H9 (cell line): ENCODE measurements around the gene PPFIA2. TPM values are rescaled to one million over a fixed set of nuclear protein-coding genes. Genes with fewer than 3 reads are reported as not detected.

Source experiments
- DNase-seq: peaks from one replicate; pipeline ENCODE4 v3.0.0-alpha.2; 2017
- H2AFZ ChIP-seq: one replicate; pipeline ENCODE4 v1.6.1; 2013; ENCODE audit warnings: mild to moderate bottlenecking, low read length, control low read depth, moderate library complexity
- H2AK5ac ChIP-seq: 2 replicates; pipeline ENCODE4 v1.6.1; 2013; ENCODE audit warnings: low read length, control low read depth, mixed read lengths; ENCODE audit not compliant: insufficient read length
- H2BK120ac ChIP-seq: one replicate; pipeline ENCODE4 v1.6.1; 2013; ENCODE audit warnings: low read depth, mild to moderate bottlenecking, low read length, control low read depth, inconsistent platforms; ENCODE audit not compliant: poor library complexity, severe bottlenecking
- H2BK12ac ChIP-seq: 2 replicates; pipeline ENCODE4 v1.6.1; 2013; ENCODE audit warnings: low read length, control low read depth, mixed read lengths, low read depth; ENCODE audit not compliant: insufficient read length
- H2BK15ac ChIP-seq: 2 replicates; pipeline ENCODE4 v1.6.1; 2013; ENCODE audit warnings: low read depth, low read length, control low read depth
- H2BK20ac ChIP-seq: one replicate; pipeline ENCODE4 v1.6.1; 2013; ENCODE audit warnings: low read depth, mild to moderate bottlenecking, low read length, control low read depth, inconsistent platforms; ENCODE audit not compliant: poor library complexity, severe bottlenecking
- H2BK5ac ChIP-seq: 2 replicates; pipeline ENCODE4 v1.6.1; 2013; ENCODE audit warnings: low read length, control low read depth, mixed read lengths; ENCODE audit not compliant: insufficient read length
- H3K14ac ChIP-seq: 2 replicates; pipeline ENCODE4 v1.6.1; 2013; ENCODE audit warnings: low read length, control low read depth; ENCODE audit not compliant: insufficient read depth
- H3K18ac ChIP-seq: 2 replicates; pipeline ENCODE4 v1.6.1; 2013; ENCODE audit warnings: low read depth, mild to moderate bottlenecking, mixed read lengths, low read length, control low read depth; ENCODE audit not compliant: insufficient read length
- H3K23ac ChIP-seq: 2 replicates; pipeline ENCODE4 v1.6.1; 2013; ENCODE audit warnings: low read length, control low read depth, mixed read lengths, low read depth; ENCODE audit not compliant: insufficient read length
- H3K23me2 ChIP-seq: 2 replicates; pipeline ENCODE4 v1.6.1; 2013; ENCODE audit warnings: low read depth, mild to moderate bottlenecking, mixed read lengths, low read length, control low read depth; ENCODE audit not compliant: insufficient read length, poor library complexity, severe bottlenecking
- H3K27ac ChIP-seq: 2 replicates; pipeline ENCODE4 v1.5.1; 2013; ENCODE audit warnings: low read length, control low read depth, mixed read lengths, low read depth; ENCODE audit not compliant: insufficient read length
- H3K27me3 ChIP-seq: 2 replicates; pipeline ENCODE4 v1.6.1; 2013; ENCODE audit warnings: low read length, control low read depth, inconsistent platforms; ENCODE audit not compliant: insufficient read depth
- H3K4ac ChIP-seq: 2 replicates; pipeline ENCODE4 v1.6.1; 2013; ENCODE audit warnings: low read depth, mild to moderate bottlenecking, control low read depth, inconsistent platforms, low read length, moderate library complexity
- H3K4me1 ChIP-seq: 2 replicates; pipeline ENCODE4 v1.6.1; 2013; ENCODE audit warnings: low read length, control low read depth, inconsistent platforms; ENCODE audit not compliant: insufficient read depth
- H3K4me2 ChIP-seq: 2 replicates; pipeline ENCODE4 v1.6.1; 2013; ENCODE audit warnings: low read length, control low read depth, mixed read lengths; ENCODE audit not compliant: insufficient read length, insufficient read depth
- H3K56ac ChIP-seq: 2 replicates; pipeline ENCODE4 v1.6.1; 2013; ENCODE audit warnings: low read depth, mild to moderate bottlenecking, mixed read lengths, low read length, control low read depth; ENCODE audit not compliant: insufficient read length
- H3K79me1 ChIP-seq: 2 replicates; pipeline ENCODE4 v1.6.1; 2013; ENCODE audit warnings: low read depth, mild to moderate bottlenecking, moderate library complexity, low read length, control low read depth, inconsistent platforms; ENCODE audit not compliant: insufficient read depth, poor library complexity, severe bottlenecking
- H3K79me2 ChIP-seq: 2 replicates; pipeline ENCODE4 v1.6.1; 2013; ENCODE audit warnings: low read length, control low read depth, inconsistent platforms; ENCODE audit not compliant: insufficient read depth
- H3K9ac ChIP-seq: 2 replicates; pipeline ENCODE4 v1.6.1; 2013; ENCODE audit warnings: low read length, control low read depth, mixed read lengths; ENCODE audit not compliant: insufficient read length; ENCODE audit errors: extremely low read depth
- H3K9me3 ChIP-seq: one replicate; pipeline ENCODE4 v1.6.1; 2013; ENCODE audit warnings: low read depth, low read length, inconsistent platforms; ENCODE audit not compliant: control insufficient read depth
- H3T11ph ChIP-seq: one replicate; pipeline ENCODE4 v1.6.1; 2013; ENCODE audit warnings: mild to moderate bottlenecking, low read length, control low read depth, inconsistent platforms
- H4K20me1 ChIP-seq: one replicate; pipeline ENCODE4 v1.6.1; 2013; ENCODE audit not compliant: control insufficient read depth, insufficient read length, insufficient read depth
- H4K5ac ChIP-seq: 2 replicates; pipeline ENCODE4 v1.6.1; 2013; ENCODE audit warnings: low read depth, mild to moderate bottlenecking, mixed read lengths, low read length, control low read depth; ENCODE audit not compliant: insufficient read length
- H4K8ac ChIP-seq: replicated peaks from 2 replicates; pipeline ENCODE4 v1.6.1; 2013; ENCODE audit warnings: low read length, control low read depth, mixed read lengths, low read depth; ENCODE audit not compliant: insufficient read length
- H4K91ac ChIP-seq: 2 replicates; pipeline ENCODE4 v1.6.1; 2013; ENCODE audit warnings: low read depth, mild to moderate bottlenecking, moderate library complexity, mixed read lengths, low read length, control low read depth; ENCODE audit not compliant: insufficient read length
- H3K27ac Mint-ChIP-seq, 3 experiments: 2 replicates in 2 of 3; 3 replicates in 1 of 3; pipeline ENCODE4 v1.8.0; 2020 to 2021; ENCODE audit warnings: mixed read lengths in 3 of 3, mild to moderate bottlenecking in 1 of 3, moderate library complexity in 1 of 3
- H3K27me3 Mint-ChIP-seq: 2 replicates; pipeline ENCODE4 v1.8.0; 2021; ENCODE audit warnings: low read depth, mild to moderate bottlenecking, moderate library complexity, mixed read lengths
- H3K36me3 Mint-ChIP-seq, 3 experiments: 2 replicates in 2 of 3; 3 replicates in 1 of 3; pipeline ENCODE4 v1.8.0; 2020 to 2021; ENCODE audit warnings: low read depth in 3 of 3, mixed read lengths in 3 of 3; ENCODE audit not compliant: insufficient read depth in 1 of 3
- H3K4me1 Mint-ChIP-seq, 2 experiments: 2 replicates each; pipeline ENCODE4 v1.8.0; 2020; ENCODE audit warnings: mixed read lengths in 2 of 2
- H3K4me3 Mint-ChIP-seq, 2 experiments: 2 replicates in 1 of 2; 3 replicates in 1 of 2; pipeline ENCODE4 v1.8.0; 2020 to 2021; ENCODE audit warnings: mild to moderate bottlenecking in 2 of 2, mixed read lengths in 2 of 2, moderate library complexity in 1 of 2
- H3K9me3 Mint-ChIP-seq, 2 experiments: 2 replicates in 1 of 2; 3 replicates in 1 of 2; pipeline ENCODE4 v1.8.0; 2020; ENCODE audit warnings: mild to moderate bottlenecking in 2 of 2, mixed read lengths in 2 of 2, moderate library complexity in 1 of 2
- WGBS: extraction: QIAGEN DNeasy Blood & Tissue Kit; methylation state at CpG from one replicate; pipeline ENCODE4 v1.1.7; 2013; ENCODE audit warnings: missing lambda C conversion rate, low lambda C conversion rate, mixed read lengths; ENCODE audit not compliant: insufficient read length; ENCODE audit errors: extremely low coverage; 5-methylcytosine and 5-hydroxymethylcytosine counted together
- total RNA-seq: library from RNA; stranded (reverse); gene quantifications from 2 replicates; pipeline ENCODE4 v1.2.1, GENCODE V29; 2021
- TF ChIP-seq, protein P1 (sequence below): fragments of 200-600 bp; sonication (generic); conservative IDR thresholded peaks from 3 replicates; pipeline ENCODE4 v1.8.0; 2021; ENCODE audit warnings: antibody characterized with exemption, mild to moderate bottlenecking

Gene PPFIA2
- total RNA-seq, 1 experiment from 2014 or later: 1.3 TPM

DNA sequence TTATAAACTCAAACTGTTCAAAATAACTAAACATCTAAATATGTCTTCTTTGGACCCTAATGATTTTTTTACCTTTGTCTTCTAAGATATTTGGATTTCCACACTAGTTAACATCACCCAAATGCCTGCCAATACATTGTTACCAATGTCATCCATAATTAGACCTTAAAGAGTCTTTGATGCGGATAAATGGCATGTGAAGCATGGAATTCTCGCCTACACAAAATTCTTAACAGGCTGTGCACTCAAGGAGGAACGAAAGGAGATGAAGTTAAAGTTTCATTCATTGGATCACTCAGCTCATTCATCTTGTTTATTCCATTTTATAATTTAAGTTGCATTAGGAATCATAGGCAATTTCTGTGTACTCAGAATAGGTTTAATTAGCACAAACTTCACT lies 461.5 kb downstream of the PPFIA2 start:
- no peak overlapping the region for H4K91ac ChIP-seq
- no peak overlapping the region for H3K56ac ChIP-seq
- H3K18ac ChIP-seq: no peak overlapping the region
- H3K9ac ChIP-seq: no peak overlapping the region
- no peak overlapping the region for H3T11ph ChIP-seq
- Mint-ChIP-seq H3K27ac (no peak overlapping the region), H3K36me3 (no peaks in the 10 kb centered on the region), H3K9me3 (no peaks in the 10 kb centered on the region; a peak in 1 of 5 replicates), H3K27me3 (no peaks in the 10 kb centered on the region; the same call in 1 of the 2 replicates), H3K4me1 (no peaks in the 10 kb centered on the region), H3K4me3 (no peak overlapping the region)
- no peaks in the 10 kb centered on the region for H3K79me1 ChIP-seq
- H2BK12ac ChIP-seq: no peak overlapping the region
- H4K20me1 ChIP-seq: no peaks in the 10 kb centered on the region
- no peaks in the 10 kb centered on the region for H3K23me2 ChIP-seq
- H2AFZ ChIP-seq: no peak overlapping the region
- no peak overlapping the region for H2BK5ac ChIP-seq
- H2BK15ac ChIP-seq: no peak overlapping the region
- no peaks in the 10 kb centered on the region for H3K79me2 ChIP-seq
- no peak overlapping the region for H4K8ac ChIP-seq
- no peak for DNase-seq
- no peak overlapping the region for H3K4ac ChIP-seq
- no peaks in the 10 kb centered on the region for H3K4me1 ChIP-seq
- H2BK120ac ChIP-seq: no peak overlapping the region
- no peak overlapping the region for H2AK5ac ChIP-seq
- H3K4me2 ChIP-seq: no peak overlapping the region
- H3K23ac ChIP-seq: no peak overlapping the region
- no peak overlapping the region for H3K27ac ChIP-seq
- H3K9me3 ChIP-seq: no peaks in the 10 kb centered on the region
- H3K27me3 ChIP-seq: no peaks in the 10 kb centered on the region
- H2BK20ac ChIP-seq: no peak overlapping the region
- no peak overlapping the region for H3K14ac ChIP-seq
- TF ChIP-seq, protein P1, sequence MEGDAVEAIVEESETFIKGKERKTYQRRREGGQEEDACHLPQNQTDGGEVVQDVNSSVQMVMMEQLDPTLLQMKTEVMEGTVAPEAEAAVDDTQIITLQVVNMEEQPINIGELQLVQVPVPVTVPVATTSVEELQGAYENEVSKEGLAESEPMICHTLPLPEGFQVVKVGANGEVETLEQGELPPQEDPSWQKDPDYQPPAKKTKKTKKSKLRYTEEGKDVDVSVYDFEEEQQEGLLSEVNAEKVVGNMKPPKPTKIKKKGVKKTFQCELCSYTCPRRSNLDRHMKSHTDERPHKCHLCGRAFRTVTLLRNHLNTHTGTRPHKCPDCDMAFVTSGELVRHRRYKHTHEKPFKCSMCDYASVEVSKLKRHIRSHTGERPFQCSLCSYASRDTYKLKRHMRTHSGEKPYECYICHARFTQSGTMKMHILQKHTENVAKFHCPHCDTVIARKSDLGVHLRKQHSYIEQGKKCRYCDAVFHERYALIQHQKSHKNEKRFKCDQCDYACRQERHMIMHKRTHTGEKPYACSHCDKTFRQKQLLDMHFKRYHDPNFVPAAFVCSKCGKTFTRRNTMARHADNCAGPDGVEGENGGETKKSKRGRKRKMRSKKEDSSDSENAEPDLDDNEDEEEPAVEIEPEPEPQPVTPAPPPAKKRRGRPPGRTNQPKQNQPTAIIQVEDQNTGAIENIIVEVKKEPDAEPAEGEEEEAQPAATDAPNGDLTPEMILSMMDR: no peak
- no CpG with 5 or more reads among the region's 3 CpGs for WGBS
- no peak overlapping the region for H4K5ac ChIP-seq
